GM12872 (cell line): Measurements from ENCODE around the gene SPATA21.

Experiments
- CTCF ChIP-seq: IDR thresholded peaks from 3 replicates; pipeline ENCODE4 v1.5.1; 2011; ENCODE audit warnings: low read depth, mild to moderate bottlenecking, low read length, moderate library complexity; ENCODE audit not compliant: insufficient read depth

SPATA21 gene

DNA sequence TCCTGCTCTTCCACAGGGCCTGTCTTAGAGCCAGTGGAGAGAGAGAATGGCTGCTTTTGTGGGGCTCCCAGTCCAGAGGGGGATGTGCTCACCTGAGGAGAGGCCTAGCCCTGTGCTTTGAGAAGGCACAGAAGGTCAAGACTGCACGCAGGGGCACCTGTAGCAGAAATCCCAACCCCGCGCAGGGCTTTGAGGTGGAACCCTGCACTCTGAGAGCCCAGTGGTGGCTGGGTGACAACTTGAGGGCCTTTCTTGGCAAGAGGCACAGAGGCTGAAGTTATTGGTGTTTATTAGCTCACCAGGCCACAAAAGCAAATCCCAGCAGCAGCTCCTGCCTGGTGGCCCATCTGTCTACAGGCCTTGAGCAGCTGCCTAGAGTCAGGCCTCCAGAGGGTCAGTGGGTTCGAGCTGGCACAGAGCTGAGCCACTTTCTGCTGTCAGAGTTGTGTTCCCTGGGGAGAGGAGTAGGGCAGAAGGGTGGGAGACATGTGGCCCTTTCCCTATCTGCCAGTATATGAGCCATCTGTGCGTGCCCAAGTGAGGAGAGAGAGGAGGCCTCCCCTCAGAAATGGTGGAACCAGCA, 38.8 kb downstream of the SPATA21 start:
- no peak for TF ChIP-seq CTCF

GRCh38 chr1:16397120-16397519, 40.1 kb downstream of the SPATA21 start:
- TF ChIP-seq CTCF, result no peak

DNA sequence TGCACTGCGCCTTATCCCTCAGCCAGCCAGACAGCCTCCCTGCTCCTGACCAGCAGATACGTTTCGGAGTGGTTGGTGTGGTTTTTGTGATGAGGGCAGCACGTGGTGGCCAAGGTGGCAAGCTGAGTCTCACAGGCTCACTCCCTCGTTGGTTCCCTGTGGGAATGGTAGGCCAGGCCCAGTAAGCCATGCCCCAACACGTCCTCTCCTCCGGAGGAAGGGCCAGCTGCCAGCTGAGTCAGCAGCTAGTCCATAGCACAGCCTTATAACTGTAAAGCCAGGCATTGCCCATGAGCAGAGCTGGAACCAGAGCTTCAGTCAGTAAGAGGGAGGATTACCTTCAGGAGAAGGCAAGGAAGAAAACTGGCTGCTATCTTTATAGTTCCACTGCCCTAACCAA, 40.6 kb downstream of the SPATA21 start:
- TF ChIP-seq CTCF, result no peak

DNA sequence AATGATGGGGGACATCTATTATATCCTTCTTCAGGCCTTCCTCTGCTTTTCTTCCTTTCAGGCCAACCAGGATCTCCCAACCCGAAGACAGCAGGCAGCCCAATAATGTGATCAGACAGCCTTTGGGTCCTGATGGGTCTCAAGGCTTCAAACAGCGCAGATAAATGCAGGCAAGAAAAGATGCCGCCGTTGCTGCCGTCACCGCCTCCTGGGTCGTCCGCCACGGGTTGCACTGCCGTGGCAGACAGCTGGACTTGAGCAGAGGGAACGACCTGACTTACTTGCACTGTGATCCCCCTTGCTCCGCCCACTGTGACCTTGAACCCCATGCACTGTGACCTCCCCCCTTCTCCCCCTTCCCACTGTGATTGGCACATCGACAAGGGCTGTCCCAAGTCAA, 42.2 kb downstream of the SPATA21 start:
- TF ChIP-seq CTCF, result no peak

GRCh38 chr1:16393570-16394521, 43.4 kb downstream of the SPATA21 start:
- no peak for TF ChIP-seq CTCF

- TF ChIP-seq CTCF, result no peak
Observed at GRCh38 chr1:16392740-16393569, 44.3 kb downstream of the SPATA21 start.

DNA sequence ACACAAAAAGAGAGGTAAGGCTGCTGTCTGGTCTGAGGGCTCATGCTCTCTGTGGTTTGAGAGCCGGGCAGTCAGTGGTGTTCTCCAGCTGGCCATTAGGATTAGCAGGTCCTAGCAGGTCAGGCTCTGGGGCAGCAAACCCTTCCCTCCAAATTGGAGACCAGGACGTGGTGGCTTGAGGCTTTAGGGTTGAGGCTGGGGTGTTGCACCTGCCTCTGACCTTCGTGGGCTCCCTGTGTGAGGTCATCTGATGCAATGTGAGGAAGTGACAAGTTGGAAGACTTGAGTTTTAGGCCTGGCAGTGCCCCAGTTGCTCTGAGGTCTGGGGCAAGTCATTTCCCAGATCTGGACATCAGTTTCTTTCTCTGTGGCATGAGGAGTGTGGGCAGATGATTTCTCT, 45.8 kb downstream of the SPATA21 start:
- no peak for TF ChIP-seq CTCF
